Measurements from ENCODE around the gene TYROBP.

DNA sequence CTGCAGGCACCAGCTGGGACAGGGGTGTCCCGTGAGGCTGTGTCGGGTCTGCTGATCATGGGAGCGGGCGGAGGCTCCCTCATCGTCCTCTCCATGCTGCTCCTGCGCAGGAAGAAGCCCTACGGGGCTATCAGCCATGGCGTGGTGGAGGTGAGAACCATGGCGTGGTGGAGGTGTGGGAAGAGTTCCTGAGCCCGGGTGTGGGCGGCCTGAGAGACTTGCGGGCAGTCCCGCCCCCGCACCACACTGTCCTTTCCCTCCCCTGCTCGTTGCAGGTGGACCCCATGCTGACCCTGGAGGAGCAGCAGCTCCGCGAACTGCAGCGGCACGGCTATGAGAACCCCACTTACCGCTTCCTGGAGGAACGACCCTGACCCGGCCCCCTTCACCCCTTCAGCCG, 29.0 kb downstream of the TYROBP start:
- TF ChIP-seq POLR2A (IDR thresholded peaks at IDR 0.05; ENCODE audit: low read depth) (no peak), EP300 (IDR thresholded peaks at IDR 0.05) (no peak), POLR2AphosphoS5 (IDR thresholded peaks at IDR 0.05) (no peak)
- TF ChIP-seq, protein P1, sequence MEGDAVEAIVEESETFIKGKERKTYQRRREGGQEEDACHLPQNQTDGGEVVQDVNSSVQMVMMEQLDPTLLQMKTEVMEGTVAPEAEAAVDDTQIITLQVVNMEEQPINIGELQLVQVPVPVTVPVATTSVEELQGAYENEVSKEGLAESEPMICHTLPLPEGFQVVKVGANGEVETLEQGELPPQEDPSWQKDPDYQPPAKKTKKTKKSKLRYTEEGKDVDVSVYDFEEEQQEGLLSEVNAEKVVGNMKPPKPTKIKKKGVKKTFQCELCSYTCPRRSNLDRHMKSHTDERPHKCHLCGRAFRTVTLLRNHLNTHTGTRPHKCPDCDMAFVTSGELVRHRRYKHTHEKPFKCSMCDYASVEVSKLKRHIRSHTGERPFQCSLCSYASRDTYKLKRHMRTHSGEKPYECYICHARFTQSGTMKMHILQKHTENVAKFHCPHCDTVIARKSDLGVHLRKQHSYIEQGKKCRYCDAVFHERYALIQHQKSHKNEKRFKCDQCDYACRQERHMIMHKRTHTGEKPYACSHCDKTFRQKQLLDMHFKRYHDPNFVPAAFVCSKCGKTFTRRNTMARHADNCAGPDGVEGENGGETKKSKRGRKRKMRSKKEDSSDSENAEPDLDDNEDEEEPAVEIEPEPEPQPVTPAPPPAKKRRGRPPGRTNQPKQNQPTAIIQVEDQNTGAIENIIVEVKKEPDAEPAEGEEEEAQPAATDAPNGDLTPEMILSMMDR (IDR thresholded peaks at IDR 0.05) = no peak
